Stimulated activated naive B cell treated with anti-CD40 and anti-IgM and Interleukin-4, amounts not matched to agents 10 μg/mL and 1 μg/mL and 100 μg/mL, for 72 hours (primary cell): ENCODE measurements around the gene MGME1.

Experiments used
- ATAC-seq, 2 donors: fragments of 150-1000 bp; cut with Tn5 transposase; replicated peaks; 2 replicates each; pipeline ENCODE4 v1.10.0; 2021; ENCODE audit warnings: moderate library complexity in 1 of 2
- DNase-seq: peaks from one replicate; pipeline ENCODE4 v3.0.0; 2021
- H3K27ac Mint-ChIP-seq: one replicate; pipeline ENCODE4 v1.8.0; 2022; ENCODE audit warnings: mild to moderate bottlenecking, mixed read lengths
- H3K27me3 Mint-ChIP-seq, 2 donors: one replicate each; pipeline ENCODE4 v1.8.0; 2022; ENCODE audit warnings: mixed read lengths in 2 of 2
- H3K36me3 Mint-ChIP-seq, 2 donors: one replicate each; pipeline ENCODE4 v1.8.0; 2022; ENCODE audit warnings: mixed read lengths in 2 of 2, mild to moderate bottlenecking in 1 of 2
- H3K4me1 Mint-ChIP-seq, 2 donors: one replicate each; pipeline ENCODE4 v1.8.0; 2022; ENCODE audit warnings: mixed read lengths in 2 of 2, mild to moderate bottlenecking in 1 of 2
- H3K4me3 Mint-ChIP-seq, 2 donors: one replicate each; pipeline ENCODE4 v1.8.0; 2022; ENCODE audit warnings: mild to moderate bottlenecking in 2 of 2, mixed read lengths in 2 of 2, moderate library complexity in 1 of 2
- H3K9me3 Mint-ChIP-seq, 2 donors: one replicate each; pipeline ENCODE4 v1.8.0; 2022; ENCODE audit warnings: mixed read lengths in 2 of 2, mild to moderate bottlenecking in 1 of 2

The MGME1 gene

DNA sequence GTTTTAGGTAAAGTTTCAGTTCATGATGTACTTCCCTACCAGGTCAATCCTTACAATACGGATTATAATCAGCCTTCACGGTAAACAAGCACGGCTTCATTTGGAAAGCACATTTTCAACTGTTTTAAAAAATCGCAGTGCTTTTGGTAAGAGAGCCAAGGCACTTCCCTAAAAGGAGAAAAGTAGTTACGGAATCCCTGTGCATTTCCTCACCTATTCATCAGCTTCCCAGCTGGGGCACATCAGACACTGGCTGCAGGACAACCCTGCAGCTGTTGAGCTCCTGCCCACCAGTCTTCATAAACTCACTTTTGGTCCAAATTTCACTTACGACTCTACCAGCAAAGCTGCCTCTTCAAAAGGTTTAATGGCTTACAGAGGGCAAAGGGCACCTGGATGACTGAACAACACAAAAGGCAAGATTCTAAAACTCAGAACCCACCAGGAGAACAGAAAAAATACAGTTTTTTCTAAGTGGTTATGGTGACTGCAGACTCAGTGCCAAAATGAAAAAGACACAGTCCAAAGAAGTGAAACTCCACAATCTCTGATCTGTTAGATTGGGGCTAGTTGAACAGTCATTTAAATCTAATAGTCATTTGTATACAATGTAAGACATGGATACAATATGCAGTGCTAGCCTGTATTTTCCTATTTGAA, 7.8 kb upstream of the MGME1 start:
- DNase-seq: no peak
- H3K4me1 Mint-ChIP-seq: peaks cover 64 to 90% of the 10 kb centered on the region in 2 donors
- peaks cover 0 to 2% of the 10 kb centered on the region in 2 donors for H3K9me3 Mint-ChIP-seq
- no peaks in the 10 kb centered on the region for H3K27me3 Mint-ChIP-seq
- H3K27ac Mint-ChIP-seq: peak overlapping the region; percentile 99
- H3K4me3 Mint-ChIP-seq: peak overlapping the region; percentile 78 to 85
- H3K36me3 Mint-ChIP-seq: peaks cover 59 to 84% of the 10 kb centered on the region in 2 donors
- ATAC-seq: no peak

DNA sequence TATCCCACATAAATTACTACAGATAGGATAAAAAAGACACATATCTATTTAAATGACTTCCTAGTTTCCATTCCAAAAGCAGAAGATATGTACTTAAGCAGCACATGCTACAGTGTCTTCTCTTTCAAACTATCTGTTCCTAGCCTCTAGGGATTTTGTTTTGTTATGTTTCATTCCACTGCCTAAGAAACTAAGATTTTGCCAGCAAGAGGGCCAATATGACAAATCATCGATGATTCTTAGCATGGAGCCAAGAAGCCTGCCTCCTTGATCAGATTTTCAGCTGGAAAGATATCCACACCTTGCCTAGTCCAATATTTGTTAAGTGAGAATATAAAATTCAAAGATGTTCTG, 7.3 kb upstream of the MGME1 start:
- peaks cover 0 to 2% of the 10 kb centered on the region in 2 donors for H3K9me3 Mint-ChIP-seq
- H3K4me1 Mint-ChIP-seq: peaks cover 64 to 88% of the 10 kb centered on the region in 2 donors
- H3K27me3 Mint-ChIP-seq: no peaks in the 10 kb centered on the region
- peak overlapping the region; percentile 99 for H3K27ac Mint-ChIP-seq
- H3K36me3 Mint-ChIP-seq: peaks cover 60 to 84% of the 10 kb centered on the region in 2 donors
- peak overlapping the region; percentile 78 to 85 for H3K4me3 Mint-ChIP-seq
- DNase-seq (no peak), ATAC-seq (no peak)

DNA sequence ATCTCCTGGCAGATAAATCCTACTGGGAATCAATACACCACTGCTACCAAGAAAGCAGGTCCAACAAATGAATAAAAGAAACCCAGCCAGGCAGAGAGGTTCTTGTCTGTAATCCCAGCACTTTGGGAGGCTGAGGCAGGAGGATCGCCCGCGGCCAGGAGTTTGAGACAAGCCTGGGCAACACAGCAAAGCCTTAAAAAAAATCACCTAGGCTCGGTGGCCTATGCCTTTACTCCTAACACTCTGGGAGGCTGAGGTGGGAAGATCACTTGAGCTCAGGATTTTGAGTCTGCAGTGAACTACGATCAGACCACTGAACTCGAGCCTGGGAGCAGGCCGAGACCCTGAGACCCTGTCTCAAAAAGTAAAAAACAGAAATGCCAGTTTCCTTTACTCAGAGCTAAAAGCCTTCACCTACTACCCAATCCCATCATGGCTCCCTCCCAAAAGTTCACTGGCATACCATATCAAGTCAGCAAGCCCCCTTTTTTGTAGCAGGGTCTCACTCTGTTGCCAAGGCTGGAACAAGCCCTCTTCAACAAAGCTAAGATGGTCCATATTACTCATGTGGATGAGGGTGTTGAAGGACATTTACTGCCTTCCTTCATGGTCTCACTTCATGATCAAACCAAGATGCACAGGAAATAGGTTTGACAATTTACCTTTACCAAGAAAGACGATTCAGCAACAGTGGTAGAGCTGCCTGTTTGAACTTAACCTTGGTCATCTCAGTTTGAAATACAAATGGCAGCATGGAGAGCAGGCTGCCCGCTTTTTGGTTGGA, 5.5 kb upstream of the MGME1 start:
- H3K4me1 Mint-ChIP-seq: peaks cover 56 to 79% of the 10 kb centered on the region in 2 donors
- DNase-seq (no peak), ATAC-seq (no peak)
- H3K4me3 Mint-ChIP-seq: peak overlapping the region; percentile 85 to 100
- H3K27ac Mint-ChIP-seq: peak overlapping the region; percentile 99
- H3K36me3 Mint-ChIP-seq: peaks cover 69 to 87% of the 10 kb centered on the region in 2 donors
- peaks cover 0 to 2% of the 10 kb centered on the region in 2 donors for H3K9me3 Mint-ChIP-seq
- no peaks in the 10 kb centered on the region for H3K27me3 Mint-ChIP-seq

DNA sequence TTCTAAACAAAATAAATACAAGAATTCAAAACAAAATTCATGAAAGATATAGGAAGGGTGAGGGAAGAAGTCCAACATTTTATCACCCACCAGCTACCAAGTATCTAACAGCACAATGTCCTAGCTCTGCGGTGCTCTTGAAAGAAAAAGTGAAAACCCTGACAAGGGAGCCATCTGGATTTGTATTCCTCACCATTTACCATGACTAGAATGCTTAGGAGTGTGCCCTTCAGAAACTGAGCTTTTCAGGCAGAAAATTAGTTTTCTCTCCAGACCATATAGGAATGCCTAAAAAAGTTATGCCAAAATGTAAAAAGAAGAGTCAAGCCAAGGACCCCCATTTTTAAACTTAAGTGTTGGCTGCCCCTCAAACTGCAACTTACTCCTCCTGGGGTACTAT, 4.7 kb upstream of the MGME1 start:
- Mint-ChIP-seq H3K9me3 (peaks cover 0 to 2% of the 10 kb centered on the region in 2 donors), H3K4me3 (peak overlapping the region; percentile 97 to 100), H3K27me3 (no peaks in the 10 kb centered on the region)

DNA sequence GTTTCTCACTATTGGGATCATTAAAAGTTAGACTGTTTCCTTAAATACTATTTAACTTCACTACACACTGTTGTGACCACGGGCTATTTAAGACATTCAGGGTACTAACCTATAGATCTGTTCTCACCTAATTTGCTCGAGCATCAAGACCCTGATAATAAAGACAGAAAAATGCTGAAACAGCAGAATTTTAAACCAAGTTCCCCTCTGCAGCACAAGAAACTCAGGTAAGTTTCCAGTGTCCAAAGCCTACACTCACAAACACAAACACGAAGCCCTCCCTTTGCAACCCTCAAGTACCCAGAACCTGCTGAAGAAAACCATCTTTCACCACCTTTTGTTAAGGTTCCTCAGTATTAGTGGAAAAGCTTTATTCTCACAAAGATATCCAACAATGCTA, 4.2 kb upstream of the MGME1 start:
- peak overlapping the region; percentile 99 for H3K27ac Mint-ChIP-seq
- H3K4me1 Mint-ChIP-seq: peaks cover 45 to 68% of the 10 kb centered on the region in 2 donors
- no peaks in the 10 kb centered on the region for H3K27me3 Mint-ChIP-seq
- ATAC-seq: no peak
- peak overlapping the region; percentile 97 to 100 for H3K4me3 Mint-ChIP-seq
- peaks cover 67 to 88% of the 10 kb centered on the region in 2 donors for H3K36me3 Mint-ChIP-seq
- DNase-seq: no peak
- peaks cover 0 to 2% of the 10 kb centered on the region in 2 donors for H3K9me3 Mint-ChIP-seq

More for the DNA sequence above, 4.7 kb upstream of the MGME1 start:
- H3K27ac Mint-ChIP-seq: peak overlapping the region; percentile 99
- ATAC-seq: no peak
- peaks cover 66 to 92% of the 10 kb centered on the region in 2 donors for H3K36me3 Mint-ChIP-seq
- peaks cover 49 to 72% of the 10 kb centered on the region in 2 donors for H3K4me1 Mint-ChIP-seq
- DNase-seq: no peak

DNA sequence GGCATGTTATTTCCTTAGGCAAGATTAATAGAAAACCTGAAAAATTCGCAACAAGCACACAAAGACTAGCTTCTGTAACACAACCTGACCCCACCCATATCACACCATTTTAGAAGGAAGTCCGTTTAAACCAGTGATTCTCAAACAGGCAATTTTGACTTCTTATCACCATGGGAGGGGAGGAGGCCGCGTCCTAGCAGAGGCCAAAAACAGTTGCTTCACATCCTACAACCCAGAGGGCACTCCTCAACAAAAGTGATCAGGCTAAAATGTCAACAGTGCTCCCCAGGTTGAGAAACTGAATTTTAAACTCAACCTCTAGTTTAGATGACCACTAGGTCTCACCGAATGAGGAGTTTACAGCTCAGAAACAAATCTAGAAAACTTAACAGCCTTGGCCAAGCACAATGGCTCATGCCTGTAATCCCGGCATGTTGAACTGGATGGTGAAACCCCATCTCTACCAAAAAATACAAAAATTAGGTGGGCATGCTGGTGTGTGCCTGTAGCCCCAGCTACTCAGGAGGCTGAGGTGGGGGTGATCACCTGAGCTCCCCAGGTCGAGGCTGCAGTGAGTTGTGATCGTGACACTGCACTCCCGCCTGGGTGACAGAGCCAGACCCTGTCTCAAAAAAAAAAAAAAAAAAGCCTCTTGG, 3.6 kb upstream of the MGME1 start:
- Mint-ChIP-seq H3K9me3 (peaks cover 0 to 2% of the 10 kb centered on the region in 2 donors), H3K36me3 (peaks cover 70 to 88% of the 10 kb centered on the region in 2 donors), H3K27me3 (no peaks in the 10 kb centered on the region), H3K4me1 (peaks cover 45 to 68% of the 10 kb centered on the region in 2 donors), H3K27ac (peak overlapping the region; percentile 99), H3K4me3 (peak overlapping the region; percentile 97 to 100)
- ATAC-seq (no peak), DNase-seq (no peak)

DNA sequence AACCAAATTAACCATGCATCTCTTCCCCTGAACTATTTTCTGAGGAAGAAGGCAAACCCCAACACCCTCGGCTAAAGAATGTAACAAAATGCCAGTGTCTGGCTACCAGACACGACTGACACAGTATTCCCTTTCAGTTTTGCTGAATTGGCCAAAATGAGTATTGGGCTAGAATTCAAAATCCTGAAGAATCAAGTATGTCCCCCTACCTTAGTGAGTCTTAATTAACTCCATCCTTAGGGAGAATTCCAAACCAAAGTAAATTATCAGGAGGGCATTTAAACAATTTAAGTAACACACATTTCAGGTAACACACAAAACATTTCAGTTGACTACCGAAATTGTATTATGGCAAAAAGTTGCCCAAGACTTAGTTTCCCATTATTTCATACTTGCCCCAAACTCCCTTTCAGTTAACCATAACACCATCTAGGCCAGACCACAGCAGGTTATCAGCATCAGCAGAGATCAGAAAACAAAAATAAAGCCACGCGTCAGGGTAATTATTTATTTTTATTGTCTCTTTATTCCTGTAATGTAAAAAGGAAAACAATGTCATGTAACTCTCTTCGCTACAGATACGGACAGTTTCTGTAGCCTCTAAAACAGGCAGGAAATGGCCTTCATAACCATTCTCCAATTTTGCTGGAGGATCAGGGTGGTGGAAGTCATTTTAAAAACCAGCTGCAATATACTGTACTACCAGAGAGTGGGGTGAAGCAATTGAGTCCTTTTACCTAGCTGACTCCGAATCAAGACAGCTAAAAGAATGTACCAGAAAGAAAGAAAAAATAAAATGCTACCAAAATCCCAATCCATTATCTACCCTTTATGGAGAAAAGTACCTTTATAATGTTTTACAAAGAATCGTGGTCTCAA, 2.1 kb upstream of the MGME1 start:
- DNase-seq: no peak
- no peaks in the 10 kb centered on the region for H3K27me3 Mint-ChIP-seq
- H3K27ac Mint-ChIP-seq: peak overlapping the region; percentile 99
- peak overlapping the region; percentile 97 to 100 for H3K4me3 Mint-ChIP-seq
- peaks cover 0 to 2% of the 10 kb centered on the region in 2 donors for H3K9me3 Mint-ChIP-seq
- ATAC-seq: no peak
- peaks cover 62 to 76% of the 10 kb centered on the region in 2 donors for H3K36me3 Mint-ChIP-seq
- peaks cover 39 to 57% of the 10 kb centered on the region in 2 donors for H3K4me1 Mint-ChIP-seq

DNA sequence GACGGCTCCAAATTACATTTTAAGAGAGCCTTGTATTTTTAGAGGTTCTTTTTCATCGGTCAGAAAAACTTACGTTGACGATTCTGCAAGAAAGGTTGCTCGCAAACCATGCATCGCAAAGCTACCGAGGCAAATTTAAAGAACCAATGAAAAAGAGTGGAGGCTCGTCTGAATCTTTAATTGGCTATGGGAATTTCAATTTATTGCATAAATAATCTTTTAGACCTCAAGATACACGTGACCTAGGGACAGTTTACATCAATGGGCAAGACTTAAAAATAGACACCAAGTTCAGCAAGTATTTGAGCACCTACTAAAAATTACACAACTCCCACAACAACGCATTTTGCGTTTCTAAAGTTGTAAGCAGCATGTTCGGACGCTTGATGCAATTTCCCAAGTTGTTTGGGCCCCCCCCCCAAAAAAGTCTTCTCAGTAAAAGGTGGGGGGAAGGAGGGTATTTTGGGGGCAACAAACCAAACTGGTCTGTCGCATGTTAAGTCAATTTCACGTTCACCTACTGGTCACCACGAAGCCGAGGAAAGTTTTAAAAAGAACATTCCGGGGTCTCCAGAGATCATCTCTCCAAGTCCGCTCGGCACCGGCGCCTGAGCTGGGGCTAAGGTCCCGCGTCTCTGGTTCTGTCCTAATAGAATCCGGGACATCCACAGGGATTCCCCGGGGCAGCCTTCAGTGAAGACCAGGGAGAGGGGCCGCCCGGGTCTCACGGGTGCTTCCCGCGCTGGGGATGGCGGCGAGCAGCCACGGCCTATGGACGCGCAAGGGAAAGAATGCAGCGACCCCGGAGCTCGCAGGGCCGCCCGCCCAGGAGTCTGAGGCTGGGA, 1.1 kb upstream of the MGME1 start:
- peaks cover 63 to 76% of the 10 kb centered on the region in 2 donors for H3K36me3 Mint-ChIP-seq

DNA sequence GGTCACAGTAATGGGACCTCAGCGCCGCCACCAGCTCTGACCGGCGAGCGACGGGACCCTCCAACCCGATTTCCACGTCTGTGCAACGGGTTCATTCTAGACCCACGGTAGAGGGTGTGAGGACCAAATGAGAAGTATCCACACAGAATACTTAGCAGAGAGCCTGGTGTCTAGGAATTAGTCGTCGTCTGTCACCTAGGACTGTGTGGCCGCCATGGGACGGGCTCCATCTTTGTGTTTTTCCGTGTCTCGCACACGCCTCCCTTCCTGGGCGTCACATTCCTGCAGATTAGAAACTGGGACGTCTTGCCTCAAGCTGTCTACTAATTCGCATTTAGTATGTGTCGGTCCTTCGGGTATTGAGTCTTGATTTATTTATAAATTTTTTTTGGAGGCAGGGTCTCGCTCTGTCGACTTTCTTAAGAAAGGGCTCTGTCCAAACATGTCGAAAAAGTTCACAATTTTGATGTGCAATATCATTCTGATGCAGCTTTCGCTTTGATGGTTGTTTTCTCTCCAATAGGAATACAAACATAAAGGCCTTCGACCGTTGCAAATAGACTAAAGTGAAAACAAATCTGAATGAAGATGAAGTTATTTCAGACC, 563 bp downstream of the MGME1 start:
- peak overlapping the region; percentile 97 to 100 for H3K4me3 Mint-ChIP-seq
- peaks cover 60 to 69% of the 10 kb centered on the region in 2 donors for H3K36me3 Mint-ChIP-seq
- ATAC-seq (peak; percentile 15 to 17), DNase-seq (no peak)
- no peaks in the 10 kb centered on the region for H3K9me3 Mint-ChIP-seq
- H3K27me3 Mint-ChIP-seq: no peaks in the 10 kb centered on the region
- peak overlapping the region; percentile 99 for H3K27ac Mint-ChIP-seq
- H3K4me1 Mint-ChIP-seq: peaks cover 29 to 55% of the 10 kb centered on the region in 2 donors

More for the DNA sequence above, 1.1 kb upstream of the MGME1 start:
- Mint-ChIP-seq H3K9me3 (peaks cover 0 to 2% of the 10 kb centered on the region in 2 donors), H3K4me3 (peak overlapping the region; percentile 97 to 100), H3K27ac (peak overlapping the region; percentile 99), H3K27me3 (no peaks in the 10 kb centered on the region), H3K4me1 (peaks cover 34 to 57% of the 10 kb centered on the region in 2 donors)
- ATAC-seq (no peak), DNase-seq (no peak)

DNA sequence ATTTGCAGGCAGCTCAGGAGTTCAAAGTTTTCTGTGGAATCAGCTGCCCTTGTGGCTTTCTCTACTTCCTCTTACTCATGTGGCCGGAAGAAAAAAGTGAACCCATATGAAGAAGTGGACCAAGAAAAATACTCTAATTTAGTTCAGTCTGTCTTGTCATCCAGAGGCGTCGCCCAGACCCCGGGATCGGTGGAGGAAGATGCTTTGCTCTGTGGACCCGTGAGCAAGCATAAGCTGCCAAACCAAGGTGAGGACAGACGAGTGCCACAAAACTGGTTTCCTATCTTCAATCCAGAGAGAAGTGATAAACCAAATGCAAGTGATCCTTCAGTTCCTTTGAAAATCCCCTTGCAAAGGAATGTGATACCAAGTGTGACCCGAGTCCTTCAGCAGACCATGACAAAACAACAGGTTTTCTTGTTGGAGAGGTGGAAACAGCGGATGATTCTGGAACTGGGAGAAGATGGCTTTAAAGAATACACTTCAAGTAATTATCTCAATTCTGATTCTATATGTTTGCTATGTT, 1.1 kb downstream of the MGME1 start:
- DNase-seq: peak; percentile 51
- H3K36me3 Mint-ChIP-seq: peaks cover 54 to 66% of the 10 kb centered on the region in 2 donors
- peak; percentile 20 to 25 for ATAC-seq

DNA sequence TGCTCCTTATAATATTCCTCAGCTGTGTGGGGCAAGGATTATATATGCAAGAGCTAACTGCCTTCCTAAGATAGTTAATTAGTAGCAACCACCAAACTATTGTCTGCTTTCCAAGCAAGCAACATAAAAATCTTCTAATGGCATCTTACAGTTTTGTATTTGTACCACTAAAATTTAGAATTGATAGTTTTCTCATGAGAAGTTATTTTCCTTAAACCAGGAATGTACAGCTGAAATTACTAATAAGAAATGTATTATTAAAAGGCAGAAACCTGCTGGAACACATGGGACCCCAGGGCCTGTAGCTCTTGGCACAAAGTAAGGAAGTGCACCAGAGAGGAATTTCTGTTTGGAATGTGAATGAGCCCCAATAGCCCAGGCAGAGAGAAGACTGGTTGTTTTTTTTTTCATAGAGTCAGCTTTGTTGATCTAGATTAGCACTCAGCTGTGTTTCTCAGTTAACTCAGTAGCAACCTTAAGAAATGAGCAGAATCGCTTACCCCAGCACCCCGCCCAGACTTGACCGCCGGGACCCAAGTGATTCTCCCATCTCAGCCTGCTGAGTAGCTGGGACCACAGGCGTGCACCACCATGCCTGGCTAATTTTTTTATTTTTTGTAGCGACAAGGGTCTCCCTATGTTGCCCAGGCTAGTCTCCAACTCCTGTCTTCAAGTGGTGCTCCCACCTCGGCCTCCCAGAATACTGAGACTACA, 2.6 kb downstream of the MGME1 start:
- peaks cover 24 to 44% of the 10 kb centered on the region in 2 donors for H3K4me1 Mint-ChIP-seq
- no peaks in the 10 kb centered on the region for H3K27me3 Mint-ChIP-seq
- H3K27ac Mint-ChIP-seq: peak overlapping the region; percentile 91
- peak overlapping the region; percentile 82 to 100 for H3K4me3 Mint-ChIP-seq
- no peak for DNase-seq
- ATAC-seq: no peak
- peaks cover 47 to 60% of the 10 kb centered on the region in 2 donors for H3K36me3 Mint-ChIP-seq
- H3K9me3 Mint-ChIP-seq: no peaks in the 10 kb centered on the region

More for the DNA sequence above, 1.1 kb downstream of the MGME1 start:
- no peaks in the 10 kb centered on the region for H3K9me3 Mint-ChIP-seq
- H3K27ac Mint-ChIP-seq: peak overlapping the region; percentile 99
- no peaks in the 10 kb centered on the region for H3K27me3 Mint-ChIP-seq
- peak overlapping the region; percentile 97 to 100 for H3K4me3 Mint-ChIP-seq
- peaks cover 26 to 50% of the 10 kb centered on the region in 2 donors for H3K4me1 Mint-ChIP-seq

DNA sequence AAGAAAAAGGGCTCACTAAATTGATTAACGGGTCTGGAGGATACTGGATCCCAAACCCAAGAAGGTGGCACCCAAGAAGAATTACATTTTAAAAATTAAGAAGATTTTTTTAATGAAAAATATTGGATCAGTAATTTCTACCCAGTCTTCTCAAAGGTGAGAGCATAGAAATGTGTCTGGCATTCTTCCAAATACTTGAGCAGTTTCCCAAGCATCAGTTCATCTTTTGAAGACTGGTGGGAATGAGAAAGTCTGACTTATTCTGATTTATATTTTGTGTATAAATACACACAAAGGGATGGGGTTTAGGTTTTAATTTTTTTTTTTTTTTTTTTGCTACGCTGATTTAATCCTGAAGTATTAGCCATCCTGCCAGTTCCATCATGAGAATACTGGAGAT, 3.3 kb downstream of the MGME1 start:
- H3K36me3 Mint-ChIP-seq: peaks cover 46 to 59% of the 10 kb centered on the region in 2 donors
- H3K9me3 Mint-ChIP-seq: no peaks in the 10 kb centered on the region
- no peak for ATAC-seq

More for the DNA sequence above, 3.3 kb downstream of the MGME1 start:
- Mint-ChIP-seq H3K4me1 (peaks cover 25 to 50% of the 10 kb centered on the region in 2 donors), H3K27me3 (no peaks in the 10 kb centered on the region), H3K27ac (peak overlapping the region; percentile 77), H3K4me3 (peak overlapping the region; percentile 83 to 100)
- no peak for DNase-seq
